ENCODE results near the gene MYDGF.

MYDGF gene

DNA sequence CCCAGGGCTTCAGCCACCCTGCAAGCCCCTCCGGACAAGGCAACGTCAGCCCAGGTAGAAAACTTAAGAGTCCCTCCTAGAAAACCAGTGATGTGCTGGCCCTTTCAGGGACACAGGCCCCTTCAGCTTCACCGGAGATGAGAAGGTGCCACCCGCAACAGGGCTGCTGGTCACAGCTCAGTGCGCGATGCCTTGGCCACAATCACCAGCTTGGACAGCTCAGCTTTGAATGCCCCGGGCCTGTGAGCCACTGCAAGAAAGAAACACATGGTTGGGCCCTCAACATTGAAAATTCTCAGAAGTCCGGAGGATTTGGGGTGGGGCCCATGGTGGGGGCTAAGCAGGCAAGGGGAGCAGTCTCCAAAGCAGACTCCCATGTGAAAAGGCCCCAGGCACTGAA lies 12.3 kb downstream of the MYDGF start:
- H3K4me1 ChIP-seq (ENCODE audit: control insufficient read depth, insufficient read depth, low read length) = no peaks in the 10 kb centered on the region
- no peak overlapping the region for H3K4me3 ChIP-seq (ENCODE audit: insufficient read depth, low read depth, low read length)
- 95 to 96% methylated on average over 8 of the region's 8 CpGs for WGBS, 2 experiments
- peaks cover 14% of the 10 kb centered on the region for H3K36me3 ChIP-seq (ENCODE audit: control insufficient read depth, insufficient read depth, low read length)
- H3K9me3 ChIP-seq (ENCODE audit: control insufficient read depth, low read length) = no peaks in the 10 kb centered on the region
- no peaks in the 10 kb centered on the region for H3K27me3 ChIP-seq (ENCODE audit: control insufficient read depth, insufficient read depth, low read length, poor library complexity, severe bottlenecking)
- H3K27ac ChIP-seq (ENCODE audit: insufficient read depth, low read depth, low read length, poor library complexity, severe bottlenecking) = no peak overlapping the region

GRCh38 chr19:4657262-4657661 lies 12.9 kb downstream of the MYDGF start:
- peaks cover 14% of the 10 kb centered on the region for H3K36me3 ChIP-seq (ENCODE audit: control insufficient read depth, insufficient read depth, low read length)
- 85 to 88% methylated on average over 12 to 13 of the region's 14 CpGs for WGBS, 2 experiments

DNA sequence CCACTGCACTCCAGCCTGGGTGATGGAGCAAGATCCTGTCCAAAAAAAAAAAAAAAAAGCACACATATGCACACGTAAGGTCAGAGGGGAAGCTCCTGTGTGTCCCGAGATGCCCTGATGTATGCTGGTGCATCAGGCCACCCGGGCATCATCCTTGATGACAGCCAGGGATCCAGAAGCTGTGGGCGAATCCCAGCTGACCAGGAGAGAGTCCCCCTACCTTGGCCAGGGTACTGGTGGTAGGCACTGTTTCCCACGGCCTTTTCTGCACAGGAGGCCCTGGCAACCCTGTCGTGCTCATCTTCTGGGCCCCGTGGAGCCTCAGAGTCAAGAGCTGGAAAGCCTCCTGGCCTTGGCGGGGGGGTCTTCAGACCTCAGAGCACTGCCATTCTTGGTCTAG lies 14.0 kb downstream of the MYDGF start:
- Histone ChIP-seq H3K36me3 (ENCODE audit: control insufficient read depth, insufficient read depth, low read length) (peaks cover 14% of the 10 kb centered on the region), H3K4me1 (ENCODE audit: control insufficient read depth, insufficient read depth, low read length) (no peaks in the 10 kb centered on the region), H3K4me3 (ENCODE audit: insufficient read depth, low read depth, low read length) (no peak overlapping the region), H3K27ac (ENCODE audit: insufficient read depth, low read depth, low read length, poor library complexity, severe bottlenecking) (no peak overlapping the region), H3K27me3 (ENCODE audit: control insufficient read depth, insufficient read depth, low read length, poor library complexity, severe bottlenecking) (no peaks in the 10 kb centered on the region), H3K9me3 (ENCODE audit: control insufficient read depth, low read length) (no peaks in the 10 kb centered on the region)
- WGBS, 2 experiments = 93 to 95% methylated on average over 8 of the region's 8 CpGs

More at GRCh38 chr19:4657262-4657661, 12.9 kb downstream of the MYDGF start:
- Histone ChIP-seq H3K4me3 (ENCODE audit: insufficient read depth, low read depth, low read length) (no peak overlapping the region), H3K4me1 (ENCODE audit: control insufficient read depth, insufficient read depth, low read length) (no peaks in the 10 kb centered on the region), H3K27me3 (ENCODE audit: control insufficient read depth, insufficient read depth, low read length, poor library complexity, severe bottlenecking) (no peaks in the 10 kb centered on the region), H3K9me3 (ENCODE audit: control insufficient read depth, low read length) (no peaks in the 10 kb centered on the region), H3K27ac (ENCODE audit: insufficient read depth, low read depth, low read length, poor library complexity, severe bottlenecking) (no peak overlapping the region)

DNA sequence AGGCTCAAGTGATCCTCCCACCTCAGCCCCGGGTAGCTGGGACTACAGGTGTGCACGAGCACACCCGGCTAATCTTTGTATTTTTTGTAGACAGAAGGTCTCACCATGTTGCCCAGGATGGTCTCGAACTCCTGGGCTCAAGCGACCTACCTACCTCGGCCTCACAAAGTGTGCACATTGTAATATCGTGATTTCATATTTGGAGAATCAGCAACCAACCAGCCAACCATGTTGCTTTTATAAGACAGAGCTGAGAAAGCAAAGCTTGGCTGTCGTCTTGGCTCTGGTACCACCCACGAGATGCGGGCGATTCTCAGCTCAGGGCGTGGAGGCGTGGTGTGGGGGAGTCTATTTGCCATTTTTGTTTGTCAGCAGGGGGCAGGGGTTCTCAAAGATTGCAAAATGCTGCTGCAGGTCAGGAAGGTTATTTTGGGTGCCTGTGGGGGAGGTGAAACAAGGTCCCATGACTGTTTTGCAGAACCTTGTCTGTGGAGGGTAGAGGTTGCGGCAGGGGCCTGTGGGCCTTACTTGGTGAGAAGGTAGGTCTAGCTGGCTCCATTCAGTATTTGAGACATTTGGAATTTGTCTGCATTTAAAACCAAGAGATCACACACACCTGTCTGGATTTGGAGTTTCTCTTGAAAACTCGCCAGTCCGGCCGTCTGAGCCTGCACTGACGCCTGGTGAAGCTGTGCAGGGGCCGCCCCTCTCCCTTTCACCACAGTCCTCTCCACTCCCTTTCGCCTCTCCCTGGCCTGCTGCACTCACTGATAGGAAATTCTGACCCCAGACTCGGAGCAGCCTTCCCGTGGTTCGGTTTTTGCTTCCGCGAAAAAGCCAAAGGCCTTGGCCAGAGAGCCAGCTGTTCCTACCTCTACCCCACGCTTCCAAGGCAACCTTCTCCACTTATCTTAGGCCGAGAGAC lies 15.4 kb downstream of the MYDGF start:
- no peaks in the 10 kb centered on the region for H3K27me3 ChIP-seq (ENCODE audit: control insufficient read depth, insufficient read depth, low read length, poor library complexity, severe bottlenecking)
- no peaks in the 10 kb centered on the region for H3K9me3 ChIP-seq (ENCODE audit: control insufficient read depth, low read length)
- 93 to 95% methylated on average over 27 of the region's 27 CpGs for WGBS, 2 experiments
- H3K4me1 ChIP-seq (ENCODE audit: control insufficient read depth, insufficient read depth, low read length) = peaks cover 5% of the 10 kb centered on the region
- peaks cover 13% of the 10 kb centered on the region for H3K36me3 ChIP-seq (ENCODE audit: control insufficient read depth, insufficient read depth, low read length)
- no peak overlapping the region for H3K27ac ChIP-seq (ENCODE audit: insufficient read depth, low read depth, low read length, poor library complexity, severe bottlenecking)
- no peak overlapping the region for H3K4me3 ChIP-seq (ENCODE audit: insufficient read depth, low read depth, low read length)

GRCh38 chr19:4653793-4654436 lies 16.2 kb downstream of the MYDGF start:
- 94% methylated on average over 13 of the region's 13 CpGs for WGBS, 2 experiments
- Histone ChIP-seq H3K36me3 (ENCODE audit: control insufficient read depth, insufficient read depth, low read length) (peaks cover 8% of the 10 kb centered on the region), H3K4me3 (ENCODE audit: insufficient read depth, low read depth, low read length) (no peak overlapping the region), H3K4me1 (ENCODE audit: control insufficient read depth, insufficient read depth, low read length) (peaks cover 5% of the 10 kb centered on the region), H3K27ac (ENCODE audit: insufficient read depth, low read depth, low read length, poor library complexity, severe bottlenecking) (no peak overlapping the region), H3K27me3 (ENCODE audit: control insufficient read depth, insufficient read depth, low read length, poor library complexity, severe bottlenecking) (no peaks in the 10 kb centered on the region), H3K9me3 (ENCODE audit: control insufficient read depth, low read length) (no peaks in the 10 kb centered on the region)

- no peak overlapping the region for H3K27ac ChIP-seq (ENCODE audit: insufficient read depth, low read depth, low read length, poor library complexity, severe bottlenecking)
- no peaks in the 10 kb centered on the region for H3K9me3 ChIP-seq (ENCODE audit: control insufficient read depth, low read length)
- H3K36me3 ChIP-seq (ENCODE audit: control insufficient read depth, insufficient read depth, low read length) = peaks cover 6% of the 10 kb centered on the region
- no peaks in the 10 kb centered on the region for H3K27me3 ChIP-seq (ENCODE audit: control insufficient read depth, insufficient read depth, low read length, poor library complexity, severe bottlenecking)
- H3K4me1 ChIP-seq (ENCODE audit: control insufficient read depth, insufficient read depth, low read length) = peaks cover 5% of the 10 kb centered on the region
- 94 to 96% methylated on average over 44 of the region's 44 CpGs for WGBS, 2 experiments
- no peak overlapping the region for H3K4me3 ChIP-seq (ENCODE audit: insufficient read depth, low read depth, low read length)
These were observed 18.1 kb downstream of the MYDGF start for GRCh38 chr19:4652075-4652474.

DNA sequence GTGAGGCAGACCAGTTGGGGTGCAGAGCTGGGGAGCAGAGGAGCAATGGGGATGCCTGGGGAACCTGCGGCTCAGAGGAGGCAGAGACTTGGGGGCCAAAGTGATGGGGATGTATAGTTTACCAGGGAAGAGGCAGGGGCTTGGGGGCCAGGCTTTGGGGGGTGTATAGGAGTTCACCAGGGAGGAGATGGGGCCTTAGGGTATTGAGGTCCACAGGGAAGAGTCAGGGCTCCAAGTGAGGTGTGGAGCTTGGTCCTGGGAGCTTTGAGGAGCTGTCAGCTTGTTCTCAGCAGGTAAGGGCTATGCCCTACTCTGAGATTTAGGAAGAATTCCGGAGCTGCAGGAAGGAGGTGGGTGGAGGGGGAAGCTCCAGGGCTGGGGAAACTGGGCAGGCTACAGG lies 20.0 kb downstream of the MYDGF start:
- Histone ChIP-seq H3K9me3 (ENCODE audit: control insufficient read depth, low read length) (no peaks in the 10 kb centered on the region), H3K27ac (ENCODE audit: insufficient read depth, low read depth, low read length, poor library complexity, severe bottlenecking) (no peak overlapping the region), H3K4me1 (ENCODE audit: control insufficient read depth, insufficient read depth, low read length) (peaks cover 5% of the 10 kb centered on the region), H3K27me3 (ENCODE audit: control insufficient read depth, insufficient read depth, low read length, poor library complexity, severe bottlenecking) (no peaks in the 10 kb centered on the region), H3K4me3 (ENCODE audit: insufficient read depth, low read depth, low read length) (no peak overlapping the region), H3K36me3 (ENCODE audit: control insufficient read depth, insufficient read depth, low read length) (no peaks in the 10 kb centered on the region)
- 78 to 84% methylated on average over 2 of the region's 2 CpGs for WGBS, 2 experiments

- H3K27me3 ChIP-seq (ENCODE audit: control insufficient read depth, insufficient read depth, low read length, poor library complexity, severe bottlenecking) = no peaks in the 10 kb centered on the region
- no peak overlapping the region for H3K4me3 ChIP-seq (ENCODE audit: insufficient read depth, low read depth, low read length)
- 94 to 95% methylated on average over 19 of the region's 19 CpGs for WGBS, 2 experiments
- H3K9me3 ChIP-seq (ENCODE audit: control insufficient read depth, low read length) = no peaks in the 10 kb centered on the region
- H3K36me3 ChIP-seq (ENCODE audit: control insufficient read depth, insufficient read depth, low read length) = no peaks in the 10 kb centered on the region
- no peak overlapping the region for H3K27ac ChIP-seq (ENCODE audit: insufficient read depth, low read depth, low read length, poor library complexity, severe bottlenecking)
- H3K4me1 ChIP-seq (ENCODE audit: control insufficient read depth, insufficient read depth, low read length) = peaks cover 5% of the 10 kb centered on the region
These were observed 20.6 kb downstream of the MYDGF start for GRCh38 chr19:4649392-4650047.

- peaks cover 5% of the 10 kb centered on the region for H3K4me1 ChIP-seq (ENCODE audit: control insufficient read depth, insufficient read depth, low read length)
- WGBS, 2 experiments = 79 to 81% methylated on average over 20 of the region's 20 CpGs
- H3K9me3 ChIP-seq (ENCODE audit: control insufficient read depth, low read length) = no peaks in the 10 kb centered on the region
- H3K27me3 ChIP-seq (ENCODE audit: control insufficient read depth, insufficient read depth, low read length, poor library complexity, severe bottlenecking) = no peaks in the 10 kb centered on the region
- no peaks in the 10 kb centered on the region for H3K36me3 ChIP-seq (ENCODE audit: control insufficient read depth, insufficient read depth, low read length)
- H3K27ac ChIP-seq (ENCODE audit: insufficient read depth, low read depth, low read length, poor library complexity, severe bottlenecking) = no peak overlapping the region
- H3K4me3 ChIP-seq (ENCODE audit: insufficient read depth, low read depth, low read length) = no peak overlapping the region
These were observed 22.2 kb downstream of the MYDGF start for GRCh38 chr19:4647676-4648644.

Measured in ectodermal cell (in vitro differentiated cells).